Activated CD4-positive, alpha-beta memory T cell treated with anti-CD3 and anti-CD28 coated beads, Interleukin-2, amount 10 ng/mL, durations not matched to agents 7 days and 5 days (primary cell): ENCODE data around the gene KRTAP10-2. TPM values are rescaled to one million over a fixed set of nuclear protein-coding genes. Genes with fewer than 3 reads are reported as not detected.

ENCODE experiments used
- CTCF ChIA-PET: fragments of 350-600 bp; sonication (Branson Sonifier 250); formaldehyde crosslinking; loops from one replicate; lab custom pipeline; 2021; ENCODE audit warnings: antibody characterized with exemption, inconsistent platforms; lab: Charles Lee
- POLR2A ChIA-PET: fragments of 350-600 bp; sonication (Branson Sonifier 250); formaldehyde crosslinking; loops from one replicate; lab custom pipeline; 2021; ENCODE audit warnings: antibody characterized with exemption; lab: Charles Lee
- DNase-seq: peaks from one replicate; pipeline ENCODE4 v3.0.0-alpha.2; 2020
- H3K27ac Mint-ChIP-seq: one replicate; pipeline ENCODE4 v1.8.0; 2021; ENCODE audit warnings: mild to moderate bottlenecking, mixed read lengths
- H3K27me3 Mint-ChIP-seq: one replicate; pipeline ENCODE4 v1.8.0; 2021; ENCODE audit warnings: mixed read lengths
- H3K36me3 Mint-ChIP-seq: one replicate; pipeline ENCODE4 v1.8.0; 2021; ENCODE audit warnings: low read depth, mixed read lengths
- H3K4me1 Mint-ChIP-seq: one replicate; pipeline ENCODE4 v1.8.0; 2021; ENCODE audit warnings: mixed read lengths
- H3K4me3 Mint-ChIP-seq: one replicate; pipeline ENCODE4 v1.8.0; 2021; ENCODE audit warnings: mild to moderate bottlenecking, mixed read lengths
- H3K9me3 Mint-ChIP-seq: one replicate; pipeline ENCODE4 v1.8.0; 2021; ENCODE audit warnings: mixed read lengths
- total RNA-seq, 2 experiments: library from RNA; stranded (reverse); gene quantifications; one replicate each; pipeline ENCODE4 v1.2.3, GENCODE V29; 2021

Gene KRTAP10-2
- total RNA-seq, 2 experiments from 2014 or later: not detected

- CTCF ChIA-PET: no interaction called here
- Mint-ChIP-seq H3K27ac (no peak overlapping the region), H3K4me1 (no peaks in the 10 kb centered on the region), H3K4me3 (no peak overlapping the region), H3K9me3 (no peaks in the 10 kb centered on the region), H3K36me3 (no peaks in the 10 kb centered on the region), H3K27me3 (no peaks in the 10 kb centered on the region)
- DNase-seq: no peak
- POLR2A ChIA-PET: no interaction called here
Observed at GRCh38 chr21:44529011-44529421, 22.3 kb downstream of the KRTAP10-2 start.

- H3K27me3 Mint-ChIP-seq: no peaks in the 10 kb centered on the region
- H3K36me3 Mint-ChIP-seq: no peaks in the 10 kb centered on the region
- H3K9me3 Mint-ChIP-seq: no peaks in the 10 kb centered on the region
- ChIA-PET CTCF (no interaction called here), POLR2A (no interaction called here)
- no peak for DNase-seq
- no peaks in the 10 kb centered on the region for H3K4me1 Mint-ChIP-seq
- H3K27ac Mint-ChIP-seq: no peak overlapping the region
- H3K4me3 Mint-ChIP-seq: no peak overlapping the region
Observed at GRCh38 chr21:44528634-44528995, 22.7 kb downstream of the KRTAP10-2 start.

- no peak overlapping the region for H3K4me3 Mint-ChIP-seq
- no peaks in the 10 kb centered on the region for H3K36me3 Mint-ChIP-seq
- ChIA-PET POLR2A (no interaction called here), CTCF (no interaction called here)
- no peaks in the 10 kb centered on the region for H3K27me3 Mint-ChIP-seq
- no peaks in the 10 kb centered on the region for H3K4me1 Mint-ChIP-seq
- no peak for DNase-seq
- no peaks in the 10 kb centered on the region for H3K9me3 Mint-ChIP-seq
- no peak overlapping the region for H3K27ac Mint-ChIP-seq
Observed at GRCh38 chr21:44527983-44528633, 23.2 kb downstream of the KRTAP10-2 start.

- H3K4me1 Mint-ChIP-seq: no peaks in the 10 kb centered on the region
Observed at GRCh38 chr21:44527156-44527982, 23.9 kb downstream of the KRTAP10-2 start.

GRCh38 chr21:44526096-44526997 is 25.0 kb downstream of the KRTAP10-2 start:
- POLR2A ChIA-PET: no interaction called here
- no peaks in the 10 kb centered on the region for H3K36me3 Mint-ChIP-seq
- no peaks in the 10 kb centered on the region for H3K9me3 Mint-ChIP-seq
- no peaks in the 10 kb centered on the region for H3K4me1 Mint-ChIP-seq
- no peak for DNase-seq
- CTCF ChIA-PET: no interaction called here
- no peak overlapping the region for H3K27ac Mint-ChIP-seq
- no peak overlapping the region for H3K4me3 Mint-ChIP-seq
- no peaks in the 10 kb centered on the region for H3K27me3 Mint-ChIP-seq

More at GRCh38 chr21:44527156-44527982, 23.9 kb downstream of the KRTAP10-2 start:
- H3K36me3 Mint-ChIP-seq: no peaks in the 10 kb centered on the region
- no peak overlapping the region for H3K27ac Mint-ChIP-seq
- POLR2A ChIA-PET: no interaction called here
- H3K4me3 Mint-ChIP-seq: no peak overlapping the region
- CTCF ChIA-PET: no interaction called here
- DNase-seq: no peak
- H3K9me3 Mint-ChIP-seq: no peaks in the 10 kb centered on the region
- no peaks in the 10 kb centered on the region for H3K27me3 Mint-ChIP-seq

- no peak overlapping the region for H3K4me3 Mint-ChIP-seq
- H3K36me3 Mint-ChIP-seq: no peaks in the 10 kb centered on the region
- H3K27me3 Mint-ChIP-seq: no peaks in the 10 kb centered on the region
- no peak for DNase-seq
- H3K4me1 Mint-ChIP-seq: no peaks in the 10 kb centered on the region
- CTCF ChIA-PET: no interaction called here
- POLR2A ChIA-PET: no interaction called here
- H3K27ac Mint-ChIP-seq: no peak overlapping the region
- no peaks in the 10 kb centered on the region for H3K9me3 Mint-ChIP-seq
Observed at GRCh38 chr21:44525391-44526095, 25.8 kb downstream of the KRTAP10-2 start.

- ChIA-PET CTCF (no interaction called here), POLR2A (no interaction called here)
- H3K4me1 Mint-ChIP-seq: no peaks in the 10 kb centered on the region
- no peak overlapping the region for H3K27ac Mint-ChIP-seq
- H3K9me3 Mint-ChIP-seq: no peaks in the 10 kb centered on the region
- no peak for DNase-seq
- no peaks in the 10 kb centered on the region for H3K36me3 Mint-ChIP-seq
- no peak overlapping the region for H3K4me3 Mint-ChIP-seq
- no peaks in the 10 kb centered on the region for H3K27me3 Mint-ChIP-seq
Observed at GRCh38 chr21:44524414-44525371, 26.6 kb downstream of the KRTAP10-2 start.

- no peaks in the 10 kb centered on the region for H3K27me3 Mint-ChIP-seq
- no peaks in the 10 kb centered on the region for H3K9me3 Mint-ChIP-seq
- POLR2A ChIA-PET: no interaction called here
- CTCF ChIA-PET: no interaction called here
- DNase-seq: no peak
- H3K36me3 Mint-ChIP-seq: no peaks in the 10 kb centered on the region
- H3K4me1 Mint-ChIP-seq: no peaks in the 10 kb centered on the region
- H3K4me3 Mint-ChIP-seq: no peak overlapping the region
- H3K27ac Mint-ChIP-seq: no peak overlapping the region
Observed at GRCh38 chr21:44523567-44524413, 27.5 kb downstream of the KRTAP10-2 start.

GRCh38 chr21:44522753-44523204 is 28.5 kb downstream of the KRTAP10-2 start:
- Mint-ChIP-seq H3K36me3 (no peaks in the 10 kb centered on the region), H3K27me3 (no peaks in the 10 kb centered on the region), H3K9me3 (no peaks in the 10 kb centered on the region), H3K4me3 (no peak overlapping the region), H3K4me1 (no peaks in the 10 kb centered on the region), H3K27ac (no peak overlapping the region)
- POLR2A ChIA-PET: no interaction called here
- no peak for DNase-seq
- CTCF ChIA-PET: no interaction called here

- H3K36me3 Mint-ChIP-seq: no peaks in the 10 kb centered on the region
- ChIA-PET CTCF (no interaction called here), POLR2A (no interaction called here)
- H3K4me3 Mint-ChIP-seq: no peak overlapping the region
- H3K4me1 Mint-ChIP-seq: no peaks in the 10 kb centered on the region
- DNase-seq: no peak
- no peaks in the 10 kb centered on the region for H3K9me3 Mint-ChIP-seq
- H3K27me3 Mint-ChIP-seq: no peaks in the 10 kb centered on the region
- H3K27ac Mint-ChIP-seq: no peak overlapping the region
Observed at GRCh38 chr21:44521928-44522752, 29.2 kb downstream of the KRTAP10-2 start.
